Pulmonary artery endothelial cell (primary cell): ENCODE data around the gene BCAT1. TPM values are rescaled to one million over a fixed set of nuclear protein-coding genes. Genes with fewer than 3 reads are reported as not detected.
"Not testable (repeated sequence)": the region's sequence is repeated elsewhere in the genome, so short reads cannot be mapped to it uniquely, and the experiment has no call there.

ENCODE experiments used
- DNase-seq: peaks from one replicate; pipeline ENCODE4 v3.0.0-alpha.2; 2011; ENCODE audit warnings: low read depth, low spot score
- total RNA-seq: library from RNA; depleted of rRNA; stranded (reverse); fragments of >200 nt; gene quantifications from 2 replicates; pipeline ENCODE4 v1.2.3, GENCODE V29; 2014

BCAT1 gene
- total RNA-seq, 1 donor from 2014 or later: 241 TPM

DNA sequence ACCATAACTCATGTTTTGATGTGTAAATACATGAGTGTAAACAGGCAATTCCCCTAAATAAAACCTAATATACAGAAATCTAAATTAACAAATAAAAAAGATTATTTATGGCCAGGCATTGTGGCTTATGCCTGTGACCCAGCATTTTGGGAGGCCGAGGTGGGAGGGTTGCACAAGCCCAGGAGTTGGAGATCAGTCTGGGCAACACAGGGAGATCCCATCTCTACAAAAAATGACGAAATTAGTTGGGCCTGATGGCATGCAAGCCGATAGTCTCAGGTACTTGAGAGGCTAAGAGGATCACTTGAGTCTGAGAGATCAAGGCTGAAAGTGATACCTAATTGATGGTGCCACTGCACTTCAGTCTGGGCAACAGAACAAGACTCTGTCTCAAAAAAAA, 48.7 kb downstream of the BCAT1 start:
- no peak for DNase-seq

DNA sequence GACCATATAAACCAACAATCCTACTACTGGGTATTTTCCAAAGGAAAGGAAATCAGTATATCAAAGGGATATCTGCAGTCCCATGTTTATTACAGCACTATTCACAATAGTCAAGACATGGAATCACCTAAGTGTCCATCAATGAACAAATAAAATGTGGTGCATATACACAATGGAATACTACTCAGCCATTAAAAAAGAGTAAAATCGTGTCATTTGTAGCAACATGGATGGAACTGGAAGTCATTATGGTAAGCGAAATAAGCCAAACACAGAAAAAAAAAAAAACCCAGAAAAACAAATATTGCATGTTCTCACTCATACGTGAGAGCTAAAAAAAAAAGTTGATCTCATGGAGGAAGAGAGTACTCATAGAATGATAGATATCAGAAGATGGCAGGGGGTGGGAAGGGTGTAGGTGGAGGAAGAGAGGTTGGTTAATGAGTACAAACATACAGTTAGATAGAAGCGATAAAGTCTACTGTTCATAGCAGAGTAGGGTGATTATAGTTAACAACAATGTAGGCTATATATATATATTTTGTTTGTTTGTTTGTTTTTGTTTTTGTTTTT, 49.3 kb downstream of the BCAT1 start:
- DNase-seq: no peak

- no peak for DNase-seq
Observed at GRCh38 chr12:24898606-24899005, 50.3 kb downstream of the BCAT1 start.

- DNase-seq: no peak
Observed at GRCh38 chr12:24898185-24898584, 50.7 kb downstream of the BCAT1 start.

- no peak for DNase-seq
Observed at GRCh38 chr12:24896171-24896570, 52.7 kb downstream of the BCAT1 start.

- no peak for DNase-seq
Observed at GRCh38 chr12:24895612-24896011, 53.3 kb downstream of the BCAT1 start.

GRCh38 chr12:24894879-24895278, 54.0 kb downstream of the BCAT1 start:
- DNase-seq: no peak

GRCh38 chr12:24890048-24890803, 58.7 kb downstream of the BCAT1 start:
- DNase-seq: no peak

- no peak for DNase-seq
Observed at GRCh38 chr12:24889411-24889810, 59.5 kb downstream of the BCAT1 start.

- DNase-seq: no peak
Observed at GRCh38 chr12:24888813-24889212, 60.1 kb downstream of the BCAT1 start.

- no peak for DNase-seq
Observed at GRCh38 chr12:24884911-24885310, 64.0 kb downstream of the BCAT1 start.

- DNase-seq: no peak
Observed at GRCh38 chr12:24881724-24882371, 67.1 kb downstream of the BCAT1 start.

DNA sequence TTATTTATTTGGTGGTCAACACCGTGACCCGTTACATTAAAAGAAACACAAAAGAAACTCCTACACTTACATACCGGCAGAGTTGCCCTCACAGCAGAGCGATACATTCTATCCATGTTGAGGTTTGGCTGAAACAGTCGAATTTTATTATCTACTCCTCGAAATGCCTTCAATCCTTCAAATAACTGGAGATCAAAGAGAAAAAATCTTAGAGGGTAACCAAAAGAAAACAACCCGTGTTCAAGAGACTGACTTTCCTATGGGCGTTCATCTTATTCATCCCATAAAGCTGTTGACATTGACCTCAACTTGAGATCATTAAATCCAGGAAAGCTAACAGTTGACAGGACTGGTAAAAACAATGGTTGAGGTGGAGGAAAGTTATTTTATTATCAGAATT, 67.7 kb downstream of the BCAT1 start:
- no peak for DNase-seq

DNA sequence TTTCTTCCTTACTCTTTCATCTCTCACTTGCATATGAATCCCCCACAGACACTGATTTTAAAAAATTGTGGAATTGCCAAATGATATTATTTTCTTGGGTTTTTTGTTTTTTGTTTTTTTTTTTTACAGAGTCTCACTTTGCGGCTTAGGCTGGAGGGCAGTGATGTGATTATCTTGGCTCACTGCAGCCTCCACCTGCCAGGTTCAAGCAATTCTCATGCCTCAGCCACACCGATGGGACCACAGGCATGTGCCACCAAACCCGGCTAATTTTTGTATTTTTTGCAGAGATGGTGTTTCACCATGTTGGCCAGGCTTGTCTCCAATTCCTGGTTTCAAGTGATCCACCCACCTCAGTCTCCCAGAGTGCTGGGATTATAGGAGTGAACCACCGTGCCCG, 68.2 kb downstream of the BCAT1 start:
- no peak for DNase-seq

- DNase-seq: no peak
Observed at GRCh38 chr12:24879644-24880043, 69.3 kb downstream of the BCAT1 start.

DNA sequence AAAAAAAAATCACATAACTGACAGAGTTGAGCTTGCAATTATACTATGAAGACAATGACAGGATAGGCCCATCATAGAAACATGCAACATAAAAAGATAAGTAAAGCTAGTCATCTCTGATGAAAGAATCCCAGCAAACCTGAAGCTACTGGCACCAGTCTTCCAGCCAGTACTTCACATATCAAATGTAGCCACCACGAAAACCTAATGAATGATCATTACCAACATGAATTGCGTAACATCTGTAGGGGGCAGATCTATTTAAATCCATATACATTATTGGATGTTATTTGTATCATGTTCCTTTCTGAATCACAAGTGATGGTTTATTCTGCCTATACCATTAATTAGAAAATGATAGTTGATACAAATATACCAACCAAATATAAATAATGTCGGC, 73.9 kb downstream of the BCAT1 start:
- no peak for DNase-seq

- no peak for DNase-seq
Observed at GRCh38 chr12:24872211-24872610, 76.7 kb downstream of the BCAT1 start.

DNA sequence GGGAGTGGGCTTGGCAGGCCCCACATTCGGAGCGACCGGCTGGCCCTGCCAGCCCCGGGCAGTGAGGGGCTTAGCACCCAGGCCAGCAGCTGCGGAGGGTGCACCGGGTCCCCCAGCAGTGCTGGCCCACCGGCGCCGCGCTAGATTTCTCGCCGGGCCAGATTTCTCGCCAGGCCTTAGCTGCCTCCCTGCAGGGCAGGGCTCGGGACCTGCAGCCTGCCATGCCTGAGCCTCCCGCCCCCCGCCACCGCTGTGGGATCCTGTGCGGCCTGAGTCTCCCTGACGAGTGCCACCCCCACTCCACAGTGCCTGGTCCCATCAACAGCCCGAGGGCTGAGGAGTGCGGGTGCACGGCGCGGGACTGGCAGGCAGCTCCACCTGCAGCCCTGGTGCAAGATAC, 82.8 kb downstream of the BCAT1 start:
- not testable (repeated sequence) for DNase-seq

- DNase-seq: no peak
Observed at GRCh38 chr12:24864796-24865125, 84.1 kb downstream of the BCAT1 start.

- DNase-seq: no peak
Observed at GRCh38 chr12:24861766-24862540, 86.9 kb downstream of the BCAT1 start.

- DNase-seq: no peak
Observed at GRCh38 chr12:24860546-24860945, 88.4 kb downstream of the BCAT1 start.

- no peak for DNase-seq
Observed at GRCh38 chr12:24856541-24856940, 92.4 kb downstream of the BCAT1 start.
